Esophagus muscularis mucosa (tissue), 4 donors: ENCODE measurements around the gene HSPBAP1.

Experiments used
- EP300 ChIP-seq: sonication (generic); formaldehyde crosslinking; IDR thresholded peaks from one replicate; pipeline ENCODE4 v1.6.1; 2017; ENCODE audit warnings: antibody characterized with exemption
- POLR2A ChIP-seq: fragments of 450-650 bp; IDR thresholded peaks from one replicate; pipeline ENCODE4 v1.6.1; 2017; ENCODE audit warnings: antibody characterized with exemption, moderate library complexity, mild to moderate bottlenecking, low read depth
- POLR2AphosphoS5 ChIP-seq, 2 donors: sonication (generic); formaldehyde crosslinking; IDR thresholded peaks; one replicate each; pipeline ENCODE4 v1.6.1; 2017; ENCODE audit warnings: antibody characterized with exemption in 2 of 2
- TF ChIP-seq, protein P1 (sequence below), 3 experiments: fragments of 200-600 bp in 2 of 3; fragments of 450-650 bp in 1 of 3; sonication (generic) in 2 of 3; IDR thresholded peaks; one replicate each; pipeline ENCODE4 v1.5.1; 2017 to 2019; ENCODE audit warnings: antibody characterized with exemption in 3 of 3, mild to moderate bottlenecking in 2 of 3, moderate library complexity in 1 of 3

DNA sequence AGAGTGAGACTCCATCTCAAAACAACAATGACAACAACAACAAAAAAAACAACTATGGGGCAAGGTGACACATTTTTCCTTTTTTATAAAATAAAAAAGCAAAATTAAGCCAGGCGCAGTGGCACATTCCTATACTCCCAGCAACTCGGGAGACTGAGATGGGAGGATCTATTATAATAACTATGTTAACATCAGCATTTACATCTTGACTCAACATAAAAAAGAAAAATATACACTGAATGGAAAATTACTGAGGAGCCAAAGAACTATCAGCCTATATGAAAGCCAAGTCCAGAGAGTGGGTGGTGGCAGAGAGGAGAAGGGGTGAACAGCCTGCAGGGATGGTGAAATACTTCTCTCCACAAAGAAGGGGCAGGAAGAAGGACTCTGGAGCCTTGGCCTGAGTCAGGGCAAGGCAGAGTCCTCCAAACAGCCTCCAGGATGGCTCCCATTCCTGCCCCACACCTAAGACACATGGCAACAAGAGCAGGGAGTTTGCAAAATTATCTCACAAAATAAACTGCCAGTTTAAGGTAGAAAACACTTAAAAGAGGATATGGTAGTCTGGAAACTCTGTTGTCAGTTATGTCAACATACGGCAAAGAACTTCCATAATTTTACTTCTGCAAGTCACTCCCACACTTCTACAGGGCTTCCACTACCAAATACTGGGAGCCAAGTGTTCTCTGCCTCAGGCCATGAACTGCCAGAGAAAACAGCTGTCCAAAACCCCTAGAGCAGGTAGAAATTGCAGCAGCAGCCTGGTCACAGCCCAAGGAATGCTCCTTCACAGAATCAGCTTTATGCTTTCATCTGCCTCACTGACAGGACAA is 25.9 kb downstream of the HSPBAP1 start:
- TF ChIP-seq, protein P1, sequence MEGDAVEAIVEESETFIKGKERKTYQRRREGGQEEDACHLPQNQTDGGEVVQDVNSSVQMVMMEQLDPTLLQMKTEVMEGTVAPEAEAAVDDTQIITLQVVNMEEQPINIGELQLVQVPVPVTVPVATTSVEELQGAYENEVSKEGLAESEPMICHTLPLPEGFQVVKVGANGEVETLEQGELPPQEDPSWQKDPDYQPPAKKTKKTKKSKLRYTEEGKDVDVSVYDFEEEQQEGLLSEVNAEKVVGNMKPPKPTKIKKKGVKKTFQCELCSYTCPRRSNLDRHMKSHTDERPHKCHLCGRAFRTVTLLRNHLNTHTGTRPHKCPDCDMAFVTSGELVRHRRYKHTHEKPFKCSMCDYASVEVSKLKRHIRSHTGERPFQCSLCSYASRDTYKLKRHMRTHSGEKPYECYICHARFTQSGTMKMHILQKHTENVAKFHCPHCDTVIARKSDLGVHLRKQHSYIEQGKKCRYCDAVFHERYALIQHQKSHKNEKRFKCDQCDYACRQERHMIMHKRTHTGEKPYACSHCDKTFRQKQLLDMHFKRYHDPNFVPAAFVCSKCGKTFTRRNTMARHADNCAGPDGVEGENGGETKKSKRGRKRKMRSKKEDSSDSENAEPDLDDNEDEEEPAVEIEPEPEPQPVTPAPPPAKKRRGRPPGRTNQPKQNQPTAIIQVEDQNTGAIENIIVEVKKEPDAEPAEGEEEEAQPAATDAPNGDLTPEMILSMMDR (IDR thresholded peaks at IDR 0.05) = no peak
- no peak for TF ChIP-seq POLR2AphosphoS5 (IDR thresholded peaks at IDR 0.05)
- TF ChIP-seq POLR2A = no peak
- TF ChIP-seq EP300 = no peak
